NCI-H1048 (cell line): ENCODE results near the gene MEGF6.

ENCODE experiments used
- DNase-seq: peaks from one replicate; lab custom pipeline; 2025; lab: John Stamatoyannopoulos, UW

Gene MEGF6

GRCh38 chr1:3608154-3608553 is 3.2 kb downstream of the MEGF6 start:
- no peak for DNase-seq

GRCh38 chr1:3607703-3608065 is 3.6 kb downstream of the MEGF6 start:
- no peak for DNase-seq

GRCh38 chr1:3606779-3607702 is 4.3 kb downstream of the MEGF6 start:
- DNase-seq = no peak

DNA sequence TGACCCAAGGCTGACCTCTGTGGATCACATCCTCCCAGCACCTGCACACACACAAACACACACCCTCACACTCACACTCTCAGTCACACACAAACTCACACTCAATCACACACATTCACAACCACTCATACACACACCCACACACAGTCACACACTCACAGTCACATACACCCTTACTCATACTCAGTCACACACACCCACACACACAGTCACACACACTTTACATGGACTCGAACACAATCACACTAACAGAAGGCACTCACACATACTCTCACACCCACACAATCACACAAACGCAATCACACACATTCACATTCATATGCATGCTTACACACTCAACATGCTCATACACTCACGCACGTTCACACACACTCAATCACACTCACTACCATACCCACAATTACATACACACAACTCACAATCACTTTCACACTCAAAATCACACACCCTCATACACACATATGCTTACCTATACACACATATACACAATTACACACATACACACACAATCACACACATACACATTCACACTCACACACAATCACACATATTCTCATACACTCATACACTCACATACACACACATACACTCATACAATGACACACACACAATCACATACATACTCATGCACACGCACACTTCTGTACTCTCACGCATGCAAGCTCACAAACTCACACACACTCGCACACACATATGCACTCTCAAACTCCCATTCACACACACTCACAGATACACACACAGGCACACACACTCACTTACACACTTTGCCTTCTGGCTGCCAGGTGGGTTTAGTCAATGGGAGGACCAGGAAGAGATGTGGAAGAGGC is 6.1 kb downstream of the MEGF6 start:
- DNase-seq = no peak

- DNase-seq = no peak
Observed at GRCh38 chr1:3604468-3604974, 6.8 kb downstream of the MEGF6 start.

- no peak for DNase-seq
Observed at GRCh38 chr1:3603571-3604467, 7.5 kb downstream of the MEGF6 start.

DNA sequence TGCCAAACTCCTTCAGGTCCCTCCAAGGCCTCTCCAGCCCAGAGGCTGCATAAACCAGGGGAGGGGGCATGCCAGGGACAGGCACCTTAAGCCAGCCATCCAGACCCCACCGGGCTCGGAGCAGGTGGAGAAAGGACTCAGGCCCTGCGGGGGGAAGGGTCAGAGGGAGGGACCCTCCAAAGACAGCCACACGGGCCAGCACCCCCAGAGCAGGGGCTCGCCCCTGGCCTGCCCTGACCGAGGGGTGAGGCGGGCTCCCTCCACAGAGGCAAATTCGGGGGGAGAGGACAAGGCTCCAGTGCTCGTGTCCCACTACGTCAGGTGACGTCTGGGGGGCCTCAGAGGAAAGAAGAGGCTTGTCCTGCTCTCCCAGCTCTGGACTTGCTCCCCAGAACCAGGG is 8.2 kb downstream of the MEGF6 start:
- DNase-seq = no peak

GRCh38 chr1:3602375-3602774 is 8.9 kb downstream of the MEGF6 start:
- DNase-seq = no peak

GRCh38 chr1:3601743-3602142 is 9.6 kb downstream of the MEGF6 start:
- no peak for DNase-seq

GRCh38 chr1:3600354-3600753 is 11.0 kb downstream of the MEGF6 start:
- no peak for DNase-seq

GRCh38 chr1:3599816-3600215 is 11.5 kb downstream of the MEGF6 start:
- DNase-seq = no peak

DNA sequence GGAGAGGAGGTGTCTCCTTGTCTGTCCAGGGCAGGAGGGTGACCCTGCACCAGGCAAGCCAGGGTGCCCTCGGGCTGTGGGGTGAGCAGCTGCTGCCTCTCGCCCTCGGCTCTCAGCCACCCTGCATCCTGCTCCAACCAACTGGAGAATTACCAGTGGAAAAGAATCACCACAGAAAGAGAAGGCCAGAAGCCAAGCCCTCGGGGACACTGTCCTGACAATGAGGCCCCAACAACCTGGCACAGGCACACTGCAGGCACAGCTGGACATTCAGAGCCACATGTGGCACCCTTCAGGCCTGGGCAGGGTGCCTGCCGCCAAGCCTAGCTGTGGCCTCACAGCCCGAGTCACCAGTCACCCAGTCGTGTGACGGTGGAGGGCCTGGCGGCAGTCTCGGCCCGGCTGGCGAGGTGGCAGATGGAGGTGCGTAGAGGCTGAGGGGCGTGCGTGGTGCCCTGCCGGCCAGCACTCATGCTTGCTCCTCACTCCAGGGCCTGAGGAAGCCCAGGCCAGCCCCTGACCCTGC is 12.0 kb downstream of the MEGF6 start:
- no peak for DNase-seq

DNA sequence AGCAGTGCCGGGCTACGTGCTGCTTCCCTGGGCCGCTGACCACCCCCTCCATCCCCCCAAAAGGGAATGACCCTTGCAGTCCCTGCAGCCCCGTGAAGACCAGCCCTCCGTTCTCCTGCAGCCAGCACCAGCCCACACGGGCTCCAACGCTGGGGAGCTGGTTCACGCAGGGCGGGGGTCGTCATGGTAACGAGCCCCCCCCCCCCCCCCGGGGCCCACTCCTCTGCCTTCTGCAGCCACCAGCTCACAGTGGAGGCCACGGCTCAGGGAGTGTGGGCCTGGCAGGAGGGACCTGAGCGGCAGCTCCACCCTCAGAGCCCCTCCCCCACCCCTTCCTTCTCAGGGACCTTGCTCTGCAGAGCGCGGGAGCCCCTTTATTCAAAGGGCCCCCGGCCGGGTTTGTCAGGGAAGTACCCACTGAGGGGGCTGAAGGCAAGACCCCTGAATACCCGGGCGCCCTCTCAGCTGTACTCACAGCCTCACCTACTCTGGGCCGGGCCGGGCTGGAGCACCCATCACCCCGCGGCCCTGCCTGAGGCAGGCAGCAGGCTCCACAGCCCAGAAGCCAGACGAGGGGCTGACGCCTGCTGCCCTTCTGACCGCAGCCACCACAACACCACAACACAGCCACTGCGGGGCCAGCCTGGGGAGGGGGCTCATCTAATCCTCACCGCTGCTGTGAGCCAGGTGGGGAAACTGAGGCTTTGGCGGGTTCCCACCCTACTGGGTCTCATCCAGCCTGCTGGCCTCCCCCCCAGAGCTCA is 12.6 kb downstream of the MEGF6 start:
- DNase-seq = no peak

- DNase-seq = no peak
Observed at GRCh38 chr1:3598051-3598491, 13.2 kb downstream of the MEGF6 start.

GRCh38 chr1:3597599-3597964 is 13.7 kb downstream of the MEGF6 start:
- no peak for DNase-seq

DNA sequence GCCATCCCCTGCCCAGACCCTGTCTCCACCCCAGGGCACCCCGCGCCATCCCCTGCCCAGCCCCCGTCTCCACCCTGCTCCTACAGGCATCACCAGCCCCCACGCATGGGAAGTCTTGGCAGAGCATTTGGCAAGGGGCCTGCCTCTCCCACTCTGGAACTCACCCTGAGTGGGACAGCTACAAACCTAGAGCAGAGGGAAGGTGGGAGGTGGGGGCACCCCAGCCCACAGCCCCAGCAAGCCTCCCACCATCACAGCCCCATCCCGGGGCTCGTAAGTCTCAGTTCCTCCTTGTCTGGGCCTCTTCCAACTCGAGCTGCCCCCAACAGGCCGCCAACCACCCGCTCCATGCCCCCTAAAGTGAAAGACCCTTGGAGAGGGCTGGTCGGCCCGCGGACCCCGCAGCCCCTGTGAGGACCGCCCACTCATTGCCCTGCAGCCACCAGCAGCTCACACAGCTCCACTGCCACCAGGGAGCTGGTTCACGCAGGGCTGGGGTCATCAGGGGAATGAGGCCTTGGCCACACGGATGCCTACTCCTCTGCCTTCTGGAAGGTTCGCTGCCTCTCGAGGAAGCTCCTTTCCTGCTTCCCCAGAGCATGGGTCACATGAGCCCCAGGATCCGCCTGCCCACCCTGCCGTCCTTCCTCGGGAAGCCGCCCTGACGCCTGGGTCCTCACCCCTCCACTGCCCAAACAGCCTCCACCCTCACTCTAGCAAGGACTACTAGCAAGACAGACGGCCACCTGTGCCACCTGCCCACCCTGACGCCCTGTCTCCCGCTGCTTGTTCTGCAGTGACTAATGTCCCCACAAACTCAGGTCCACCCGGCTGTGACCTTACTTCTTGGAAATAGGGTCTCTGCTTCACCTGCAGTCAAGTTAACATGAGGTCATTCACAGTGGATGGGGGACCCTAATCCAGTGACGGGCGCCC is 14.4 kb downstream of the MEGF6 start:
- DNase-seq = no peak

DNA sequence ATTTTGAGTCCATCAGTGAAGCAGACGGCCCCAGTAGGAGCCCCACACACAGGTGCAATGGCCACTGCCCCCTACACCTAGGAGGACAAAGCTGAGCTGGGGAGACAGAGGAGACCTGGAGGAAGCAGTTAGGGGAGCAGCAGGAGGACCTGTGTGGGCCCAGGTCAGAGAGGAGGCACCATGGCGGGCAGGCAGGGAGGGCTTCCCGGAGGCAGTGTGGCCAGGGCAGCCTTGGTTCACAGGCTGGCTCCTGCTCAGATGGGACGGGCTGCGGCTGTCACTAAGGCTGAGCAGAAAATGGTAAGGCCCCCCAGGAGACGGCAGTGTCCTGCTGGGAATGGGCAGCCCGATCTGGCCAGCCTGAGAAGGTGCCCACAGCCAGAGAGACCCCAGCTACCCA is 15.4 kb downstream of the MEGF6 start:
- no peak for DNase-seq

GRCh38 chr1:3594706-3595377 is 16.5 kb downstream of the MEGF6 start:
- no peak for DNase-seq

DNA sequence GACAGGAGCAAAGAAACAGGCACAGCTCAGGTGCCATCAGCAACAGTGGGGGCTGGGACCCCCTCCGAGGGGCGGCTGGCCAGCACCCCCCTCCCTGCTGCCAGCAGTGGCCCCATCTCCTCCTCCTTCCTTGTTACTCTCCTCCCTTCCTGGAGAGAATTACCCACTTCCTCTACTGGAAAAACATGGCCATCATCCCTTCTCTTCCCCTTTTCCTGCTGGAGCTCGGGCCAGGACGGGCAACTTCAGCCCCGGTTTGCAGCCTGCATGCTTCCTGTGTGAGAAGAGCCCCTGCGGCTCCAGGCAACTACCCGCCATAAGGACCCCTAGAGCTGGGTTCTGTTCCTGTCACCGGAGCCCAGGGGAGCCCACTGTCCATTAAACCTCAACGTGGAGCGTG is 17.6 kb downstream of the MEGF6 start:
- no peak for DNase-seq
